Measurements from ENCODE around the gene HS3ST3A1.

Gene HS3ST3A1

DNA sequence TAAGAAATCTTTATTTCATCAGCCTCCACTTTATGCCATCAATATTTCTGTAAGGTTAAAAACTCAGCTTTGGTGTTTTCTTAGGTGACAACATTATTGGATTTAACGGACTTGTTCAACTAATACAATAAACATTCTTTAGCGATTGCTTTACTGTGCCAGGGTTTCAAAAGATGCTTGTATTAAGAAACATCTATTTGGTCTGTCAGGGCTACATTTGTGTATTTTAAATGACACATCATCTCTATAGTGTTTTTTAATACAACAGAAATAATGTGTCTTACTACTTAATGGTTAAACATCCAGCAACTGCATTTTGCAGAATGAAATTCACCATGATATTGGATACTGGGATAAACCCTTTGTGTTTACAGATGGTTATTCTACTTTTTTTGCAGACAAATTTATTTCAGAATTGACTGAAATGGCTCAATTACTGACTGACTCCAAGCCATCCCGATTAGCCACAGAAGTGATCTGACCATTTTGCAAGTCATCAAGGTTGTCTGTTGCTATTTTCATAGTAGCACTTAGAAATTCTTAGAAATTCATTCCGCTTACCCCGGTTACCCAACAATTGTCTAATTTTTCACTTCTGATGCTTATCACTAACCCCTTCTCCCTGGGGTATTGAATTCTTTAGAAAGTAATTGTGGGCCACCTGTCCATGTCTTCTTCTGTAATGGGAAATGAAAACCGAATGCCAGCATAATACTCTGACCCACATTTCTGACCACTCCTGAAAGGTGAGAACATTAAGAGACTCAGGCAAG lies 63.7 kb downstream of the HS3ST3A1 start:
- TF ChIP-seq, protein P1, sequence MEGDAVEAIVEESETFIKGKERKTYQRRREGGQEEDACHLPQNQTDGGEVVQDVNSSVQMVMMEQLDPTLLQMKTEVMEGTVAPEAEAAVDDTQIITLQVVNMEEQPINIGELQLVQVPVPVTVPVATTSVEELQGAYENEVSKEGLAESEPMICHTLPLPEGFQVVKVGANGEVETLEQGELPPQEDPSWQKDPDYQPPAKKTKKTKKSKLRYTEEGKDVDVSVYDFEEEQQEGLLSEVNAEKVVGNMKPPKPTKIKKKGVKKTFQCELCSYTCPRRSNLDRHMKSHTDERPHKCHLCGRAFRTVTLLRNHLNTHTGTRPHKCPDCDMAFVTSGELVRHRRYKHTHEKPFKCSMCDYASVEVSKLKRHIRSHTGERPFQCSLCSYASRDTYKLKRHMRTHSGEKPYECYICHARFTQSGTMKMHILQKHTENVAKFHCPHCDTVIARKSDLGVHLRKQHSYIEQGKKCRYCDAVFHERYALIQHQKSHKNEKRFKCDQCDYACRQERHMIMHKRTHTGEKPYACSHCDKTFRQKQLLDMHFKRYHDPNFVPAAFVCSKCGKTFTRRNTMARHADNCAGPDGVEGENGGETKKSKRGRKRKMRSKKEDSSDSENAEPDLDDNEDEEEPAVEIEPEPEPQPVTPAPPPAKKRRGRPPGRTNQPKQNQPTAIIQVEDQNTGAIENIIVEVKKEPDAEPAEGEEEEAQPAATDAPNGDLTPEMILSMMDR (IDR thresholded peaks at IDR 0.05; ENCODE audit: control insufficient read depth, insufficient read depth, low read depth, low read length, missing control alignments) = no peak
- H3K4me3 ChIP-seq (ENCODE audit: control insufficient read depth, low read depth, low read length) = no peak overlapping the region

GRCh38 chr17:13537167-13537731 lies 64.5 kb downstream of the HS3ST3A1 start:
- no peak for DNase-seq (ENCODE audit: low read depth)
- TF ChIP-seq, protein P1 (IDR thresholded peaks at IDR 0.05; ENCODE audit: control insufficient read depth, insufficient read depth, low read depth, low read length, missing control alignments) = no peak
- H3K4me3 ChIP-seq (ENCODE audit: control insufficient read depth, low read depth, low read length) = no peak overlapping the region

More for the DNA sequence above, 63.7 kb downstream of the HS3ST3A1 start:
- no peak for DNase-seq (ENCODE audit: low read depth)

GRCh38 chr17:13534946-13535345 lies 66.8 kb downstream of the HS3ST3A1 start:
- TF ChIP-seq, protein P1 (IDR thresholded peaks at IDR 0.05; ENCODE audit: control insufficient read depth, insufficient read depth, low read depth, low read length, missing control alignments) = no peak
- DNase-seq (ENCODE audit: low read depth) = no peak
- H3K4me3 ChIP-seq (ENCODE audit: control insufficient read depth, low read depth, low read length) = no peak overlapping the region

GRCh38 chr17:13531721-13532120 lies 70.0 kb downstream of the HS3ST3A1 start:
- H3K4me3 ChIP-seq (ENCODE audit: control insufficient read depth, low read depth, low read length) = no peak overlapping the region
- TF ChIP-seq, protein P1 (IDR thresholded peaks at IDR 0.05; ENCODE audit: control insufficient read depth, insufficient read depth, low read depth, low read length, missing control alignments) = no peak
- DNase-seq (ENCODE audit: low read depth) = no peak

DNA sequence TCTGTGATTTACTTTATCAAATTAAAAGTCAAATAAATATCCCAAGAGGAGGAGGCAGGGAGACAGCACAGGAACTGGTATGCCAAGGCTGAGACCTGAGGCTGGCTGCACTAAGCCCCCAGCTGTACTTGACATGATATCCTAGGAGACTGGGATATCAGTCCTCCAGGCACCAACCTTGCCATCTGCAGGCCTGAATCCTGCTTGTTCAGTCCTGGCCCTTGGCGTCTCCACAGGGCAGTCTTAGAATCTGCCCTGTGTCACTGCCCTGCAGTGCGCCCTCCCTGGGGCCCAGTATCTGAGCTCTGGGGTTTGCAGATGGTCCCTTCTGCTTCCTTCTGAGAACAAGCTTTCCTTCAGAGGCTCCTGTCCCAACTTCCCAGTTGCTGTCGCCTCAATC lies 75.9 kb downstream of the HS3ST3A1 start:
- TF ChIP-seq, protein P1 (IDR thresholded peaks at IDR 0.05; ENCODE audit: control insufficient read depth, insufficient read depth, low read depth, low read length, missing control alignments) = no peak
- no peak for DNase-seq (ENCODE audit: low read depth)

GRCh38 chr17:13523164-13523563 lies 78.6 kb downstream of the HS3ST3A1 start:
- TF ChIP-seq, protein P1 (IDR thresholded peaks at IDR 0.05; ENCODE audit: control insufficient read depth, insufficient read depth, low read depth, low read length, missing control alignments) = no peak
- DNase-seq (ENCODE audit: low read depth) = no peak
- no peak overlapping the region for H3K4me3 ChIP-seq (ENCODE audit: control insufficient read depth, low read depth, low read length)

More for the DNA sequence above, 75.9 kb downstream of the HS3ST3A1 start:
- H3K4me3 ChIP-seq (ENCODE audit: control insufficient read depth, low read depth, low read length) = no peak overlapping the region
